WTC11 (cell line): Measurements from ENCODE around the gene CCL13.

ENCODE experiments used
- ESRRA ChIP-seq: sonication (generic); formaldehyde crosslinking; IDR thresholded peaks from 2 replicates; pipeline ENCODE4 v1.8.1; 2022; ENCODE audit warnings: mild to moderate bottlenecking, missing genetic modification reagents, borderline replicate concordance
- ETV6 ChIP-seq: sonication (generic); formaldehyde crosslinking; IDR thresholded peaks from 2 replicates; pipeline ENCODE4 v1.8.1; 2022; ENCODE audit warnings: mild to moderate bottlenecking, missing genetic modification reagents
- JUN ChIP-seq: sonication (generic); formaldehyde crosslinking; IDR thresholded peaks from 2 replicates; pipeline ENCODE4 v1.8.0; 2023; ENCODE audit warnings: mild to moderate bottlenecking, missing genetic modification reagents
- TEAD1 ChIP-seq: sonication (generic); formaldehyde crosslinking; IDR thresholded peaks from 2 replicates; pipeline ENCODE4 v1.8.0; 2022; ENCODE audit warnings: mild to moderate bottlenecking, missing genetic modification reagents
- TF ChIP-seq, protein P1 (sequence below): sonication (generic); formaldehyde crosslinking; conservative IDR thresholded peaks from 2 replicates; pipeline ENCODE4 v1.8.1; 2023; ENCODE audit warnings: mild to moderate bottlenecking, low read depth, missing genetic modification reagents, moderate library complexity
- TF ChIP-seq, protein P2 (sequence below): fragments of 200-600 bp; IDR thresholded peaks from 2 replicates; pipeline ENCODE4 v1.8.0; 2022; ENCODE audit warnings: antibody characterized with exemption
- TF ChIP-seq, protein P3 (sequence below): sonication (generic); formaldehyde crosslinking; IDR thresholded peaks from 2 replicates; pipeline ENCODE4 v1.8.0; 2023; ENCODE audit warnings: missing genetic modification reagents

DNA sequence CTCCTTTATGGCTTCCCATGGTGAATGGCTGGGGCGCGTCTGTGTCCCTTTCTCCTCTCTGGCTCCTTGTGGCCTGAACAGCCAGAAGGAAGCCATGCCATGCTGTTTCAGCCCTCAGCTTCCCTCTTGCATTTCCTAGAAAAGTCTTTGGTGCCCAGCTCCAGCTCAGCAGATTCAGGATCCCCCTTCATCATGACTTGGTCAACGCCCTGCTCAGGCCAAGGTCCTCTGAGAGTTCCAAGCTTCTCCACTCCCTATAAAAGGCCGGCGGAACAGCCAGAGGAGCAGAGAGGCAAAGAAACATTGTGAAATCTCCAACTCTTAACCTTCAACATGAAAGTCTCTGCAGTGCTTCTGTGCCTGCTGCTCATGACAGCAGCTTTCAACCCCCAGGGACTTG lies at the start of gene CCL13:
- TF ChIP-seq, protein P1, sequence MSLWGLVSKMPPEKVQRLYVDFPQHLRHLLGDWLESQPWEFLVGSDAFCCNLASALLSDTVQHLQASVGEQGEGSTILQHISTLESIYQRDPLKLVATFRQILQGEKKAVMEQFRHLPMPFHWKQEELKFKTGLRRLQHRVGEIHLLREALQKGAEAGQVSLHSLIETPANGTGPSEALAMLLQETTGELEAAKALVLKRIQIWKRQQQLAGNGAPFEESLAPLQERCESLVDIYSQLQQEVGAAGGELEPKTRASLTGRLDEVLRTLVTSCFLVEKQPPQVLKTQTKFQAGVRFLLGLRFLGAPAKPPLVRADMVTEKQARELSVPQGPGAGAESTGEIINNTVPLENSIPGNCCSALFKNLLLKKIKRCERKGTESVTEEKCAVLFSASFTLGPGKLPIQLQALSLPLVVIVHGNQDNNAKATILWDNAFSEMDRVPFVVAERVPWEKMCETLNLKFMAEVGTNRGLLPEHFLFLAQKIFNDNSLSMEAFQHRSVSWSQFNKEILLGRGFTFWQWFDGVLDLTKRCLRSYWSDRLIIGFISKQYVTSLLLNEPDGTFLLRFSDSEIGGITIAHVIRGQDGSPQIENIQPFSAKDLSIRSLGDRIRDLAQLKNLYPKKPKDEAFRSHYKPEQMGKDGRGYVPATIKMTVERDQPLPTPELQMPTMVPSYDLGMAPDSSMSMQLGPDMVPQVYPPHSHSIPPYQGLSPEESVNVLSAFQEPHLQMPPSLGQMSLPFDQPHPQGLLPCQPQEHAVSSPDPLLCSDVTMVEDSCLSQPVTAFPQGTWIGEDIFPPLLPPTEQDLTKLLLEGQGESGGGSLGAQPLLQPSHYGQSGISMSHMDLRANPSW = no peak
- no peak for TF ChIP-seq TEAD1 (CRISPR knock-in tag)
- no peak for TF ChIP-seq JUN
- no peak for TF ChIP-seq ETV6 (CRISPR knock-in tag)
- TF ChIP-seq, protein P2, sequence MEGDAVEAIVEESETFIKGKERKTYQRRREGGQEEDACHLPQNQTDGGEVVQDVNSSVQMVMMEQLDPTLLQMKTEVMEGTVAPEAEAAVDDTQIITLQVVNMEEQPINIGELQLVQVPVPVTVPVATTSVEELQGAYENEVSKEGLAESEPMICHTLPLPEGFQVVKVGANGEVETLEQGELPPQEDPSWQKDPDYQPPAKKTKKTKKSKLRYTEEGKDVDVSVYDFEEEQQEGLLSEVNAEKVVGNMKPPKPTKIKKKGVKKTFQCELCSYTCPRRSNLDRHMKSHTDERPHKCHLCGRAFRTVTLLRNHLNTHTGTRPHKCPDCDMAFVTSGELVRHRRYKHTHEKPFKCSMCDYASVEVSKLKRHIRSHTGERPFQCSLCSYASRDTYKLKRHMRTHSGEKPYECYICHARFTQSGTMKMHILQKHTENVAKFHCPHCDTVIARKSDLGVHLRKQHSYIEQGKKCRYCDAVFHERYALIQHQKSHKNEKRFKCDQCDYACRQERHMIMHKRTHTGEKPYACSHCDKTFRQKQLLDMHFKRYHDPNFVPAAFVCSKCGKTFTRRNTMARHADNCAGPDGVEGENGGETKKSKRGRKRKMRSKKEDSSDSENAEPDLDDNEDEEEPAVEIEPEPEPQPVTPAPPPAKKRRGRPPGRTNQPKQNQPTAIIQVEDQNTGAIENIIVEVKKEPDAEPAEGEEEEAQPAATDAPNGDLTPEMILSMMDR = no peak
- TF ChIP-seq, protein P3, sequence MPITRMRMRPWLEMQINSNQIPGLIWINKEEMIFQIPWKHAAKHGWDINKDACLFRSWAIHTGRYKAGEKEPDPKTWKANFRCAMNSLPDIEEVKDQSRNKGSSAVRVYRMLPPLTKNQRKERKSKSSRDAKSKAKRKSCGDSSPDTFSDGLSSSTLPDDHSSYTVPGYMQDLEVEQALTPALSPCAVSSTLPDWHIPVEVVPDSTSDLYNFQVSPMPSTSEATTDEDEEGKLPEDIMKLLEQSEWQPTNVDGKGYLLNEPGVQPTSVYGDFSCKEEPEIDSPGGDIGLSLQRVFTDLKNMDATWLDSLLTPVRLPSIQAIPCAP (CRISPR knock-in tag) = no peak
- no peak for TF ChIP-seq ESRRA (CRISPR knock-in tag)
